Measurements from ENCODE around the gene THEM4. TPM values are rescaled to one million over a fixed set of nuclear protein-coding genes. Genes with fewer than 3 reads are reported as not detected.

Gene THEM4
- total and polyA plus RNA-seq, 4 experiments from 2014 or later = 105 to 122 (median 109) TPM

DNA sequence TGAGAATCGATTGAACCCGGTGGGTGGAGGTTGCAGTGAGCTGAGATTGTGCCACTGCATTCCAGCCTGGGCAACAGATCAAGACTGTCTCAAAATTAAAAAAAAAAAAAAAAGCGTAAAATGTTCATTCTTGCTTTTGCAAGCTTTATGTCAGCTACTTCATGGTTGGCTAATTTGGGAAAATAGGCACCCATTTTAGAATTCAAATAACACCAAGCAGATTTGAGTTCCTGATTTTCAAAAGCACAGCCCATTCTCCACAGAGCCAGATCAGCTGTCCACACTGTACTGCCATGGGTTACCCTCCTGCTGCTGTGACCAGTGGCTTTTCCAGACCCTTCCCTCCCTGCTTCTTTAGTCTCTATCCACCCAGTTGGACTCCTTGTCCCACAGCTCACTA lies 60.2 kb downstream of the THEM4 start:
- peaks cover 22% of the 10 kb centered on the region in 2 donors for H3K36me3 Mint-ChIP-seq
- ChIA-PET CTCF (ENCODE audit: partially characterized antibody) (interaction anchor here (1.6 to 1.7 kb wide), 2 partner anchors 9 to 13 kb away, joined by 5 to 6 read pairs; partner anchors contain the start of gene C2CD4D), POLR2A (ENCODE audit: partially characterized antibody) (interaction anchor here (1.5 to 1.9 kb wide), 2 partner anchors 9 to 11 kb away, joined by 3 to 10 read pairs; partner anchors contain the start of gene C2CD4D)
- Histone ChIP-seq H3K27me3 (ENCODE audit: insufficient read depth, low read length) (no peaks in the 10 kb centered on the region), H3K4me1 (ENCODE audit: insufficient read depth, low read length) (peaks cover 4% of the 10 kb centered on the region), H3K36me3 (ENCODE audit: insufficient read depth, low read length) (no peaks in the 10 kb centered on the region), H3K4me3 (ENCODE audit: low read length in 2 of 2) (no peak overlapping the region), H3K27ac (ENCODE audit: low read depth, low read length) (no peak overlapping the region), H3K9me3 (ENCODE audit: control insufficient read depth in 1 of 2, low read length in 2 of 2) (no peaks in the 10 kb centered on the region)
- intact Hi-C loops (cut with micrococcal nuclease) = no loop called here
- no peaks in the 10 kb centered on the region for H3K27me3 Mint-ChIP-seq
- peaks cover 8 to 26% (median 19%) of the 10 kb centered on the region in 4 donors for H3K4me1 Mint-ChIP-seq
- peak overlapping the region in 4 of 7 donors; percentile 4 to 79 (median 64) for H3K27ac Mint-ChIP-seq
- no peaks in the 10 kb centered on the region for H3K9me3 Mint-ChIP-seq
- H3K4me3 Mint-ChIP-seq = no peak overlapping the region
- no peak for DNase-seq

DNA sequence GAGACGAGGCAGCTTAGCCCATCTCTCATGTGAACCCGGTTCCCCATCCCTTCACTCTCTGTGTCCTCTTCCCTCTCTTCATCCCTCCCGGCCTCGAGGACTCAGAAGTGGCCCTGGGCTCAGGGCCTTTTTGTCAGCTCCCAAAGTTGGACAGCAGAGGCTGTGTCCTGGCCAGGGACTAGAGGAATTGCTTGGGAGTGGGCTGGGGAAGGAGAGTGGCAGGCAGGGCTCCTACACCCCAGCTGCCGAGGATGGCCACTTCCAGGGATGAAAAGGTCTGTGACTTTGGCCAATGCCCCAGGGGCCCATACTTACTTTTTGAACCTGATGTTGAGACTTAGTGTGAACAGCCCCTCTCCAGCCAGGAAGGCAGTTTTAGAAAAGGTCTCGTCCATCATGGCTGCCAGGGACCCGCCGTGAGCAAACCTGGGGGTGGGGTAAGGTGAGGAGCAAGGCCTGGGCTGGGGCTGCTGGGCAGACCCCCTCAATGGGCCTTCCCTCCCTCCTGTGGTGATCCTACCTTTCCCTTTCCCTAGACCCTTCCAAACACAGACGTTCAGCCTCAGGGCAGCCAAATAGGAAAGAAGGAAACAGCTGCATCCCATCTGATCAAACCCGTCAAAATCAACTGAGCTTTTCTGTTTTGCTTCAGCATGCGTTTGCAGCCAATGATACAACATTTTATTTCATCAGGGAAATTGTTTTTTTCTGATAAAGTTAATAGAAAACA lies 61.3 kb downstream of the THEM4 start:
- no peaks in the 10 kb centered on the region for H3K9me3 Mint-ChIP-seq
- H3K4me1 Mint-ChIP-seq = peaks cover 8 to 26% (median 19%) of the 10 kb centered on the region in 4 donors
- Histone ChIP-seq H3K27me3 (ENCODE audit: insufficient read depth, low read length) (no peaks in the 10 kb centered on the region), H3K4me1 (ENCODE audit: insufficient read depth, low read length) (peaks cover 4% of the 10 kb centered on the region), H3K27ac (ENCODE audit: low read depth, low read length) (no peak overlapping the region), H3K4me3 (ENCODE audit: low read length in 2 of 2) (no peak overlapping the region), H3K36me3 (ENCODE audit: insufficient read depth, low read length) (no peaks in the 10 kb centered on the region), H3K9me3 (ENCODE audit: control insufficient read depth in 1 of 2, low read length in 2 of 2) (no peaks in the 10 kb centered on the region)
- DNase-seq = no peak
- peak overlapping the region in 2 of 7 donors; percentile 40 to 76 for H3K27ac Mint-ChIP-seq
- ChIA-PET POLR2A (ENCODE audit: partially characterized antibody) (interaction anchor here (1.1 to 1.9 kb wide), 3 partner anchors 8 to 10 kb away, joined by 3 to 10 read pairs (median 5); partner anchors contain the start of gene C2CD4D), CTCF (ENCODE audit: partially characterized antibody) (interaction anchor here (1.6 to 1.7 kb wide), 2 partner anchors 8 to 12 kb away, joined by 5 to 6 read pairs; partner anchors contain the start of gene C2CD4D)
- no peak overlapping the region for H3K4me3 Mint-ChIP-seq
- no peaks in the 10 kb centered on the region for H3K27me3 Mint-ChIP-seq
- intact Hi-C loops (cut with micrococcal nuclease) = no loop called here
- peaks cover 22% of the 10 kb centered on the region in 2 donors for H3K36me3 Mint-ChIP-seq

DNA sequence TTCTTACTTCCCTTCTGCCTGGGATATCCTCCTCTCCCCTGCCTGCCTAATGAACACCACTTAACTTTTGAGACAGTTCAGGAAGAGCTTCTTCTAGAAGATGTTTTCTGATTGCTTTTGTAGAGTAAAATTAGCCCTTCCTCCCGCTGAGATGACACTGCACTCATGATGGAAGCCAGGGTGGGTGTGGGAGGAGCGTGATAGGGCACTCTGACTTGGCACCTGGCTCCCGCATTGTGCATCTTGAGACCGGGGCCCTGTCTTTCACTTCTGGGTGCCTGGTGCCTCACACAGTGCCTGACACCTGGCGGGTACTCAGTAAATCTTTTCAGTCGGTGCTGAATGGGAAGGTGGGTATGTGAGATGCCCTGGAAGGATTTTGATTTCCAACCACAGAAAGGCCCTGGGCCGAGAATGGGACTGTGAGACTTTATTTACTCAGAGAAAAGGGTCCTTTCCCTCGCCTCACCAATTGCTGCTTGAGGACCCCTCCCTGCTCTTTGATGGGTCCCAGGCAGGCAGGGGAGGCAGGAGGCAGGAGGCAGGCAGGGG lies 62.5 kb downstream of the THEM4 start:
- H3K4me1 Mint-ChIP-seq = peaks cover 8 to 31% (median 22%) of the 10 kb centered on the region in 4 donors
- Histone ChIP-seq H3K4me1 (ENCODE audit: insufficient read depth, low read length) (peaks cover 4% of the 10 kb centered on the region), H3K4me3 (ENCODE audit: low read length in 2 of 2) (no peak overlapping the region), H3K27me3 (ENCODE audit: insufficient read depth, low read length) (no peaks in the 10 kb centered on the region), H3K27ac (ENCODE audit: low read depth, low read length) (no peak overlapping the region), H3K36me3 (ENCODE audit: insufficient read depth, low read length) (no peaks in the 10 kb centered on the region), H3K9me3 (ENCODE audit: control insufficient read depth in 1 of 2, low read length in 2 of 2) (no peaks in the 10 kb centered on the region)
- H3K4me3 Mint-ChIP-seq = peak overlapping the region in 2 of 8 donors; percentile 0 to 32
- ChIA-PET POLR2A (ENCODE audit: partially characterized antibody) (interaction anchor here (1.1 kb wide), 1 partner anchor 8 kb away, joined by 5 read pairs; no protein-coding TSS in a partner anchor), CTCF (ENCODE audit: partially characterized antibody) (interaction anchor here (1.0 to 1.6 kb wide), 4 partner anchors 10 to 251 kb away, joined by 3 to 10 read pairs (median 4); no protein-coding TSS in a partner anchor)
- peaks cover 22% of the 10 kb centered on the region in 2 donors for H3K36me3 Mint-ChIP-seq
- H3K9me3 Mint-ChIP-seq = no peaks in the 10 kb centered on the region
- H3K27ac Mint-ChIP-seq = peak overlapping the region in 6 of 7 donors; percentile 19 to 68 (median 44)
- intact Hi-C loops (cut with micrococcal nuclease) = no loop called here
- no peak for DNase-seq
- H3K27me3 Mint-ChIP-seq = no peaks in the 10 kb centered on the region

DNA sequence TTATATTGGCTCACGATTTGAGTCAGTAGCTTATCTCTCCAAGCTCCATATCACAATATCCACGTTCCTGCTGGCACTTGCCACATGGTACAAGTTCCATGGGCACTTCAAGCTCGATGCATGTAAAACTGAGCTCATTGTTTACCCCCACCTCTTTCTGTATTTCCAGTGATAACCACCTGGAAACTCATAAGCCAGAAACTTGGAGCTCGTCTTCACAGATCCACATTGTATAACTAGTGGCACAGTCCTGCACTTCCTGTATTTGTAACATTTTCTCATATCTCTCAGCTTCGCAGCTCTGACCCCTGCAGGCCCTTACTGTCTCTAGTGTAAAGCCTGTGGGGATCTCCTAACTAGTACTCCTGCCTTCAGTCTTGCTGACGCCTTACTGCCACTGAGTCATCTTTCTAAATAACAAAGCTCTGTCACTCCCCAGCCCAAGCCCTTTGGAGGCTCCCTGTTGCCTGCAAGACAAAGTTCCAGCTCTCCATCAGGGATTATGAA lies 63.2 kb downstream of the THEM4 start:
- Histone ChIP-seq H3K4me1 (ENCODE audit: insufficient read depth, low read length) (peaks cover 4% of the 10 kb centered on the region), H3K27me3 (ENCODE audit: insufficient read depth, low read length) (no peaks in the 10 kb centered on the region), H3K27ac (ENCODE audit: low read depth, low read length) (no peak overlapping the region), H3K36me3 (ENCODE audit: insufficient read depth, low read length) (no peaks in the 10 kb centered on the region), H3K4me3 (ENCODE audit: low read length in 2 of 2) (no peak overlapping the region), H3K9me3 (ENCODE audit: control insufficient read depth in 1 of 2, low read length in 2 of 2) (no peaks in the 10 kb centered on the region)
- ChIA-PET POLR2A (ENCODE audit: partially characterized antibody) (no interaction called here), CTCF (ENCODE audit: partially characterized antibody) (interaction anchor here (1.0 to 1.6 kb wide), 4 partner anchors 10 to 250 kb away, joined by 3 to 10 read pairs (median 4); no protein-coding TSS in a partner anchor)
- intact Hi-C loops (cut with micrococcal nuclease) = no loop called here
- peaks cover 8 to 37% (median 23%) of the 10 kb centered on the region in 4 donors for H3K4me1 Mint-ChIP-seq
- H3K4me3 Mint-ChIP-seq = no peak overlapping the region
- H3K27me3 Mint-ChIP-seq = no peaks in the 10 kb centered on the region
- H3K9me3 Mint-ChIP-seq = no peaks in the 10 kb centered on the region
- peaks cover 17 to 22% of the 10 kb centered on the region in 2 donors for H3K36me3 Mint-ChIP-seq
- peak overlapping the region; percentile 19 to 90 (median 44) for H3K27ac Mint-ChIP-seq
- no peak for DNase-seq

DNA sequence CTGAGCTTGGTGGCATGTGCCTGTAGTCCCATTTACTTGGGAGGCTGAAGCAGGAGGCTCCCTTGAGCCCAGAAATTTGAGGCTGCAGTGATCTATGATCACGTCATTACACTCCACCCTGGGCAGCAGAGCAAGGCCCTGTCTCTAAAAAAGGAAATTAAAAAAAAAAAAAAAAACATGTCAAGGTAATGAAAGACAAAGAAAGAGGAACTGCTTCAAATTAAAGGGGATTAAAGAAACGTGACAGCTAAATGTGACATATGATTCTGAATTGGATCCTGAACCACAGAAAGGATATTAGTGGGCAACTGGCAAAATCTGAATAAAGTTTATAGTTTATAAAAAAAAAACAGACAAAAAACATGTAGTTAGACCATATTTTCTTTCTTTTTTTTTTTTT lies 65.9 kb downstream of the THEM4 start:
- no peak overlapping the region for H3K27ac ChIP-seq (ENCODE audit: low read depth, low read length)
- H3K9me3 Mint-ChIP-seq = no peaks in the 10 kb centered on the region
- peaks cover 25% of the 10 kb centered on the region for H3K4me1 ChIP-seq (ENCODE audit: insufficient read depth, low read length)
- no peaks in the 10 kb centered on the region for H3K9me3 ChIP-seq (ENCODE audit: control insufficient read depth in 1 of 2, low read length in 2 of 2)
- no peak overlapping the region for H3K4me3 ChIP-seq (ENCODE audit: low read length in 2 of 2)
- no peak overlapping the region for H3K4me3 Mint-ChIP-seq
- ChIA-PET POLR2A (ENCODE audit: partially characterized antibody) (no interaction called here), CTCF (ENCODE audit: partially characterized antibody) (interaction anchor here (0.7 to 1.1 kb wide), 2 partner anchors 109 to 159 kb away, joined by 3 to 6 read pairs; no protein-coding TSS in a partner anchor)
- no peak for DNase-seq
- H3K27me3 ChIP-seq (ENCODE audit: insufficient read depth, low read length) = no peaks in the 10 kb centered on the region
- intact Hi-C loops (cut with micrococcal nuclease) = no loop called here
- H3K36me3 ChIP-seq (ENCODE audit: insufficient read depth, low read length) = no peaks in the 10 kb centered on the region
- H3K4me1 Mint-ChIP-seq = peaks cover 16 to 49% (median 38%) of the 10 kb centered on the region in 4 donors
- peaks cover 14 to 22% of the 10 kb centered on the region in 2 donors for H3K36me3 Mint-ChIP-seq
- peak overlapping the region in 1 of 7 donors; percentile 57 for H3K27ac Mint-ChIP-seq
- no peaks in the 10 kb centered on the region for H3K27me3 Mint-ChIP-seq

DNA sequence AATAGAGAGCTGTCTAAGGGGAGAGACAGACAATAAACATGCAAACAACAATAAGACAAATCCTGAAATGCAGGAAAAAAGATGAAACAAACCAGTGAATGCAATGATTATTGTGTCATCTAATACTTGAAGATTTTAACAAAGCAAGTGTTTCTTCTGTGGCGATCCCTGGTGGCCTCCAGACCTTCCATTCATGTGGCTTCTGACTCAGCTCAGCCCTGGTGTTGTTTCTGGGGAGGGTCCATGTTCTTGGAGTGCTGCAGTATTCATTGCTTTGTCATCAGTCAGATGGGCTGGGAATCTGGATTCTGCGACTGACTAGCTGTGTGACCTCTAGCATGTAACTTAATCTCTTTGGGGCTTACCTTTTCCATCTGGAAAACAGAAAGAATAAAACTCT lies 68.2 kb downstream of the THEM4 start:
- no peaks in the 10 kb centered on the region for H3K9me3 ChIP-seq (ENCODE audit: control insufficient read depth in 1 of 2, low read length in 2 of 2)
- H3K27me3 Mint-ChIP-seq = no peaks in the 10 kb centered on the region
- DNase-seq = no peak
- intact Hi-C loops (cut with micrococcal nuclease) = no loop called here
- no peaks in the 10 kb centered on the region for H3K27me3 ChIP-seq (ENCODE audit: insufficient read depth, low read length)
- peaks cover 0 to 3% (median 0%) of the 10 kb centered on the region in 8 donors for H3K9me3 Mint-ChIP-seq
- no peaks in the 10 kb centered on the region for H3K36me3 ChIP-seq (ENCODE audit: insufficient read depth, low read length)
- peak overlapping the region in 3 of 8 donors; percentile 84 to 93 (median 90) for H3K4me3 Mint-ChIP-seq
- no peak overlapping the region for H3K27ac ChIP-seq (ENCODE audit: low read depth, low read length)
- ChIA-PET POLR2A (ENCODE audit: partially characterized antibody) (interaction anchor here (0.8 to 7.5 kb wide), 7 partner anchors 12 to 78 kb away, joined by 3 to 127 read pairs (median 8); partner anchors contain the start of genes MRPL9, RORC and THEM4), CTCF (ENCODE audit: partially characterized antibody) (interaction anchor here (0.8 to 2.0 kb wide), 6 partner anchors 11 to 161 kb away, joined by 3 to 9 read pairs (median 5); no protein-coding TSS in a partner anchor)
- H3K36me3 Mint-ChIP-seq = peaks cover 14 to 18% of the 10 kb centered on the region in 2 donors
- H3K4me1 ChIP-seq (ENCODE audit: insufficient read depth, low read length) = peaks cover 40% of the 10 kb centered on the region
- H3K27ac Mint-ChIP-seq = peak overlapping the region; percentile 82 to 98 (median 94)
- no peak overlapping the region for H3K4me3 ChIP-seq (ENCODE audit: low read length in 2 of 2)
- H3K4me1 Mint-ChIP-seq = peaks cover 25 to 55% (median 47%) of the 10 kb centered on the region in 4 donors
